Prostate gland (tissue), 2 donors: ENCODE data around the gene MCU.

Source experiments
- CTCF ChIP-seq, 4 experiments: fragments of 200-600 bp in 2 of 4; fragments of 450-650 bp in 2 of 4; sonication (generic) in 2 of 4; IDR thresholded peaks; 1 replicate in 3 of 4; 2 replicates in 1 of 4; pipeline ENCODE4 v1.5.1; 2016 to 2019; ENCODE audit warnings: antibody characterized with exemption in 4 of 4, mild to moderate bottlenecking in 2 of 4, moderate library complexity in 2 of 4
- POLR2AphosphoS5 ChIP-seq: sonication (generic); formaldehyde crosslinking; IDR thresholded peaks from one replicate; pipeline ENCODE4 v1.6.1; 2017; ENCODE audit warnings: antibody characterized with exemption

DNA sequence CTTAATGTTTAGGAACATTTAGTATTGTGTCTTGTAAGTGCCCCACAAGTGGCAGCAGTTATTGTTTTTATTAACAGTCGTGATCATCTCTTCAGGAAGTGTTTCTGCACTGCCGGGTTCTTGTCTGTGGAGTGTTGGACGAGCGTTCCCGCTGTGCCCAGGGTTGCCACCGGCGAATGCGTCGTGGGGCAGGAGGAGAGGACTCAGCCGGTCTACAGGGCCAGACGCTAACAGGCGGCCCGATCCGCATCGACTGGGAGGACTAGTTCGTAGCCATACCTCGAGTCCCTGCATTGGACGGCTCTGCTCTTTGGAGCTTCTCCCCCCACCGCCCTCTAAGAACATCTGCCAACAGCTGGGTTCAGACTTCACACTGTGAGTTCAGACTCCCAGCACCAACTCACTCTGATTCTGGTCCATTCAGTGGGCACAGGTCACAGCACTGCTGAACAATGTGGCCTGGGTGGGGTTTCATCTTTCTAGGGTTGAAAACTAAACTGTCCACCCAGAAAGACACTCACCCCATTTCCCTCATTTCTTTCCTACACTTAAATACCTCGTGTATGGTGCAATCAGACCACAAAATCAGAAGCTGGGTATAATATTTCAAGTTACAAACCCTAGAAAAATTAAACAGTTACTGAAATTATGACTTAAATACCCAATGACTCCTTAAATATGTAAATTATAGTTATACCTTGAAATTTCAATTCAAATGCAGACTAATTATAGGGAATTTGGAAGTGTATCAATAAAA lies 240.5 kb downstream of the MCU start:
- no peak for TF ChIP-seq CTCF (IDR thresholded peaks at IDR 0.05)
- no peak for TF ChIP-seq POLR2AphosphoS5
